A549 (cell line): Measurements from ENCODE around the gene MYL12A.

Experiments used
- POLR2A ChIP-seq: IDR thresholded peaks from 2 replicates; pipeline ENCODE4 v1.6.1; 2012; ENCODE audit warnings: mild to moderate bottlenecking, low read length
- TF ChIP-seq, protein P1 (sequence below): fragments of >200 bp; sonication (Bioruptor Twin); formaldehyde crosslinking; IDR thresholded peaks from 3 replicates; pipeline ENCODE4 v1.5.1; 2016

GRCh38 chr18:3211236-3211992 is 36.2 kb upstream of the MYL12A start:
- TF ChIP-seq, protein P1, sequence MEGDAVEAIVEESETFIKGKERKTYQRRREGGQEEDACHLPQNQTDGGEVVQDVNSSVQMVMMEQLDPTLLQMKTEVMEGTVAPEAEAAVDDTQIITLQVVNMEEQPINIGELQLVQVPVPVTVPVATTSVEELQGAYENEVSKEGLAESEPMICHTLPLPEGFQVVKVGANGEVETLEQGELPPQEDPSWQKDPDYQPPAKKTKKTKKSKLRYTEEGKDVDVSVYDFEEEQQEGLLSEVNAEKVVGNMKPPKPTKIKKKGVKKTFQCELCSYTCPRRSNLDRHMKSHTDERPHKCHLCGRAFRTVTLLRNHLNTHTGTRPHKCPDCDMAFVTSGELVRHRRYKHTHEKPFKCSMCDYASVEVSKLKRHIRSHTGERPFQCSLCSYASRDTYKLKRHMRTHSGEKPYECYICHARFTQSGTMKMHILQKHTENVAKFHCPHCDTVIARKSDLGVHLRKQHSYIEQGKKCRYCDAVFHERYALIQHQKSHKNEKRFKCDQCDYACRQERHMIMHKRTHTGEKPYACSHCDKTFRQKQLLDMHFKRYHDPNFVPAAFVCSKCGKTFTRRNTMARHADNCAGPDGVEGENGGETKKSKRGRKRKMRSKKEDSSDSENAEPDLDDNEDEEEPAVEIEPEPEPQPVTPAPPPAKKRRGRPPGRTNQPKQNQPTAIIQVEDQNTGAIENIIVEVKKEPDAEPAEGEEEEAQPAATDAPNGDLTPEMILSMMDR, result no peak
- TF ChIP-seq POLR2A, result no peak
